Middle frontal gyrus (tissue), 1 donor: ENCODE results near the gene VPREB1.
"Not testable (repeated sequence)": the region's sequence is repeated elsewhere in the genome, so short reads cannot be mapped to it uniquely, and the experiment has no call there.

ENCODE experiments used
- DNase-seq: peaks from one replicate; pipeline ENCODE4 v3.0.0-alpha.2; 2015; ENCODE audit warnings: low spot score; ENCODE audit errors: extremely low spot score

Gene VPREB1, protein sequence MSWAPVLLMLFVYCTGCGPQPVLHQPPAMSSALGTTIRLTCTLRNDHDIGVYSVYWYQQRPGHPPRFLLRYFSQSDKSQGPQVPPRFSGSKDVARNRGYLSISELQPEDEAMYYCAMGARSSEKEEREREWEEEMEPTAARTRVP

GRCh38 chr22:22244316-22245250 lies at the start of gene VPREB1:
VPREB1 (plus strand) TSS chr22:22244786; CDS start chr22:22244814, 28 bp downstream.
- no peak for DNase-seq

DNA sequence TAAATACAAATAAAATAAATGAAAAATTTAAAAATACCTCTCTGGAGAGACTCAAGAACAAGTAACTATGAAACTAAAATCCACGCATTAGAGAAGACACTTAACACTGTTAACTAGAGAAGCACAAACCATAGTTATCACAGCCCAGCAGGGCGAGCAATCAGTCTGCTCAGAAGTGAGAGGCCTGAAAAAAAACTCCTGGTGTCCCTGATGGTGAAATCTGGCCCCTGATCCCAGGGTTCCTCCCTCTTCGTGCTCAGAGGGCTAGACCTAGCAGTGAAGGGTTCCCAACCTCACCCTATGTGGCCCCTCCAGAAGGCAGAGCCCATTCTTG lies 49.7 kb upstream of the VPREB1 start:
- no peak for DNase-seq

DNA sequence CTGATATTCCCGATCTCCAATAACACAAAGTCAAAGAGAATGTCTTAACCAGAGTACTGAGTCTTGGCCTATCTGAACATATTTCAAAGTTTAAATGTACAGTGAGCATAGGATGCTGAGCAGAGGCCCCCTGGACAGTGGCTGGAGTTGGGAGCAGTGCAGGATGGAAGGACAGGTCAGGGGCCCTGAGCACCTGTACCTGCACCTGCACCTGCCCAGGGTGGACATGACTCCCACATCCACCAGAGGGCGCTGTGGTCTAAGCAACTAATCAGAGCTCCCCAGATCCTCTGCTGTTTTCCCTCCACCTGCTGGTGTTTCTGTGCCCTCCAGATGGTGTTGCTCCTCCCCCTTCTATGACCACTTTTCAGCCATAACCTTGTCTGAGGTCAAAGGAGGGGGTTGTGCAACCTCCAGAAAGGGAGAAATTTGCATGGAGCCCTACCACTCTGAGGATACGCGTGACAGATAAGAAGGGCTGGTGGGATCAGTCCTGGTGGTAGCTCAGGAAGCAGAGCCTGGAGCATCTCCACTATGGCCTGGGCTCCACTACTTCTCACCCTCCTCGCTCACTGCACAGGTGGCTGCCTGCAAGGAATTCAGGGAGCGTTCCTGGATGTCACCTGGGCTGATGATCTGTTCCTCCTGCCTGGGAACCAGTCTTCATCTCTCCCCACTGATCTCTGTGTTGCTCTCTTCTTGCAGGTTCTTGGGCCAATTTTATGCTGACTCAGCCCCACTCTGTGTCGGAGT lies 49.1 kb upstream of the VPREB1 start:
- no peak for DNase-seq

GRCh38 chr22:22196018-22196533 lies 48.5 kb upstream of the VPREB1 start:
- no peak for DNase-seq

GRCh38 chr22:22196833-22197477 lies 47.6 kb upstream of the VPREB1 start:
- no peak for DNase-seq

GRCh38 chr22:22197993-22198402 lies 46.6 kb upstream of the VPREB1 start:
- DNase-seq, result no peak

- DNase-seq, result no peak
These were observed 45.8 kb upstream of the VPREB1 start for GRCh38 chr22:22198751-22199150.

DNA sequence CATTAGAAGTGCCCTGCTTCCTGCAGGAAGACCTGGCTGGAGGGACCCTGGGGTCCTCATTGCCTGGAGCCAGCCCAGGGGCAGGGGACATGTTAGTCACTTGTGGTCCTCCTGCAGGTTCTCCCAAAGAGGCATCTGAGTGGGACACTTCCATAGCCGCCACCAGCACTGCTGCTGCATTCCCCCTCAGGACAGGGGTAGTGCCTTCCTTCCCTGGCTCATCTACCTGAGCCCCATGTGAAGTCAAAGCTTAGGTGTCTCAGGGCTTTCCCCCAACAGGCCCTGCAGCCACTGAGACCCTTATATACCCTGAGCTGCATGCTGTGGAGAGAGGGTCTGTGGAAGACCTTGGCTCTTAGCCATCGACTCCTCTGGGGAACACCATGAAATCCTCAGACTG lies 45.0 kb upstream of the VPREB1 start:
- no peak for DNase-seq

DNA sequence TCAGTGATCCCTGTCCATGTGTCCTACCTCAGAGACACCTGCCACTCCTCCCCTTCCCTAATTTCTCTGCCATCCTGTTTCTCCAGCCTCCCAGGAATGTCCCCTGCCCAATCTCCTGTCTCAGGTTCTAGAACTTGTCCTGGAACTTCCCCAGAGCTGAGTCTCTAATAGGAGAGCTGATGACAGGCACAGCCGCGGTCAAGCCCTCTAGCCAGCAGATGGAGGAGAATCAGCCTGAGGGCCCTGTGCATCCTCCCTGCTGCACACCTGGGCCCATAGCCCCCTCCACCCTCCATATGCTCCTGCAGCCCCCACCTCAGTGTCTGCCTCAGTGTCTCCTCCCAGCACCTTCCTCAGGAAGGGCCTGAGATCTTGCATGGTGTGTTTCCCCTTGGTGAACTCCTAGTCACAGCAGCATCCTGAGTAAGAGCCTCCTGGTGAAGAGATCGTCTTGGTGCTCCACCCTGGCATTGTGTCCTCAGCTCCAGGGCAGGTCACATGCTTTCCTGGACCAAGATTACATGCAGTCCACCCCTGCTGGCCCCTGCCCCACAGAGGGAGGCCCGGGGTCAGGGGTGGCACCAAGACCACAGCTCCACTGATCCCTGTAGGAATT lies 43.9 kb upstream of the VPREB1 start:
- no peak for DNase-seq

DNA sequence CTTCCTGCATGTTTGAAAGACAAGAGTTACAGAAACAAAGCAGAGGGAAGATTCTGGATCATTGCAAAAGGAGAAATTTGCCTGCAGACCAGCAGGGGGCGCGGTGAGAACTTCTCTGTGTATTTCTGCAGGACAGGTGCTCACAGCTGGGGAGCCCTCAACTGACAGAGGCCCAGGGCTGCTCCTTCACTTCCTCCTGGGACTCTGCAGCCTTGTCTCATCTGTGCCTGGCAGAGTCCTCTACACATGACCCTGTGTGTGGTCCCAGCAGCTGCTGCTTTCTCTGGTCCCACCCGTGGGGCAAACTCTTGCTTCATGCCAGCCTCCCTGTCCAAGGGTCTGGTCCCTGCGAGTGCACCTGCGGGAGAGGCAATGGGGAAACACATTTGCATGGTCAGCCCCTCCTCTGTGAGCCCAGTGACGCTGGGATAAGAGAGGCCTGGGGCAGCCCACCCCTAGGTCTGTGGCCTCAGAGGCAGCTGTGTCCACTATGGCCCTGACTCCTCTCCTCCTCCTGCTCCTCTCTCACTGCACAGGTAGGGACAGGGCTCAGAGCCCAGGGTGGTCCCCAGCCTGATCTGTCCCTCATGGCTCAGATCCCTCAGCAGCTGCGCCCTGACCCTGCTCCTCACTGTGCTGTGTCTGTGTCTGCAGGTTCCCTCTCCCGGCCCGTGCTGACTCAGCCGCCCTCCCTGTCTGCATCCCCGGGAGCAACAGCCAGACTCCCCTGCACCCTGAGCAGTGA lies 43.2 kb upstream of the VPREB1 start:
- DNase-seq, result no peak

GRCh38 chr22:22201930-22202343 lies 42.6 kb upstream of the VPREB1 start:
- DNase-seq, result no peak

DNA sequence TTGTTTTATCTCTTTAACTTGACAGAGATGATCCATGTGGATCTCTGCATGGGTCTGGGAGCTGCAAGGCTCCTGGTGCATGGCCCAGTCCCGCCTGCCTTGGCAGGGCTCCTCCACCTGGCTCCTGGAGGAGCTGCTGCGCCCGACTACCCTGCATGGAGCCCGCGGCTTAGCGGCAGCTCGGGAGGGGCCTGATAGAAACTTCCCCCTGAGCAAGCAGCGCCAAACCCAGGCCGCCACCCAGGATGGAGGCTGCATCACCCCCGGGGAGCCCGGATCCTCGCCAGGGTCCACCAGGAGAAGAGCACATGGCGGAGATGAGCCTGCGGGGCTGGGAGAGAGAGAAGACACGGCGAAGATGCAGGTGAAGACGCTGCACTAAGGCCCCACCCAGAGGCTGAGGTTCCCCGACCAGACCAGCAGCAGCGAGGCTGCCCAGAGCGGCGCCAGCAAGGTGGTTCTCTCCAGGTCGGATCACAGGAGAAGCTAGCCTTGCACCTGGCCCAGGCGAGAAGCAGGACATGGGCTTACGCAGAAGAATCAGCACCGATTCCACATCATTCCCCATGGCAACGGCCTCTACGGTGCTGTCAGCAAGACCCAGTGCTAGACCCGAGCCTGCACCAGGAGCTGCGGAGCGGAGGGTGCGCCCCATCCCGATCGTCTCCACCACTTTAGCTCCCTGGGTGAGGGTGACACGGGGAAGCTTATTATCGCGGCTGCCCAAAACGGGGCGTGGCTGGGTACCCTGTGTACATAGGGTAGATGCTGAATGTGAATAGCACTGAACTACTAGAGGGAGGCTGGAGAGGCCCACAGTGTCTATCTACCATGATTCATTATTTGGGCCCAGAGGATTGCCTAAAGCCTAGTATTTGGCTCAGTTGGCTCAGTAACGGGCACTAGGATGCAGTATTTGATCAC lies 41.3 kb upstream of the VPREB1 start:
- no peak for DNase-seq

DNA sequence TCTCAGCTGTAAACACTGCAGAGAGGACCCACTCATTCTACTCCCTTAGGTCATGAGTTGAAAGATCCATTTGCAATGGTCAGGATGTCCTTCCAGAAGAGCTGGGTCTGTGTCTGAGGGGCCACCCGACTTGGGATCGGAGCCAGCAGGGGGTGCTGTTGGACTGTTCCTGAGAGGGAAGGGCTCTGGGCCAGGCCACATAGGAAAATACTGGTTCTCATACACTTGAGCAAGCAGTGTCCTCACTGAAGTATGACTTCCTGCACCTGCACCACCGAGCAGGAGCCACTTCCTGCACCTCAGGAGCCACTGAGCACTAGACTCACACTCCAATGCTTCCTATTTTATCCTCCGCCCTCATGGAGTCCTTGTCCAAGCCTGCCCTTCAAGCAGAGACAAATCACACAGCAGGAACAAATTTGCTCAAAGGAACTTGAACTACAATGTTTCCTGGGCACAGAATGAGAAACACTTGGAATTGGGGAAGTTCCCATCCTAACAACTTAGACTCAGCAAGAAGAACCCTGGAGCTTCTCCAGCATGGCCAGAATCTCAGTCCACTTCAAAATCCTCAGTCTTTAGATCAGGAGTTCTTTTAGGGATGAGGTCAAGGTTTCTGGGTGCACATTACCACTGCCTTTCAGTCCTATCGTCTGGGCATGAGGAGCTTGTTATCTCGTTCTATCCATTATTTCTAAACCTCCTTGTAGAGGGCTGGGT lies 36.6 kb upstream of the VPREB1 start:
- no peak for DNase-seq

DNA sequence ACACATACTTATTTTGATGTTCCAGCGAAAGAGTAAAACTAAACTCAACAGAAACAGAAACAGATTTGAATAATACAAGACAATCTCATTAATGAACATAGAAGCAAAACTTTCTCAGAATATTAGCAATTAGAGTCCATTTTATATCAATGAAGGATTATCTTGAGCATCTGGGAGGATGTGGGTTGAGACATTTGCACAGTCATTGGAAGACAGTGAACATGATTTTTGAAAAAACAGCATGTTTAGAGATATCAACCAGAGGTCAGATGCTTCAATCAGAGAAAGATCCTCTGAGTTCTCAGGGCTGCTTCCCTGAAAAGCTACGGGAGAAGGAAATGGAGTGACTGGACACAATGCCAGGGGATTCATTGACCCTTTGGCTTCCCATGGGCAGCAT lies 35.9 kb upstream of the VPREB1 start:
- no peak for DNase-seq

GRCh38 chr22:22209080-22209640 lies 35.4 kb upstream of the VPREB1 start:
- not testable (repeated sequence) for DNase-seq

DNA sequence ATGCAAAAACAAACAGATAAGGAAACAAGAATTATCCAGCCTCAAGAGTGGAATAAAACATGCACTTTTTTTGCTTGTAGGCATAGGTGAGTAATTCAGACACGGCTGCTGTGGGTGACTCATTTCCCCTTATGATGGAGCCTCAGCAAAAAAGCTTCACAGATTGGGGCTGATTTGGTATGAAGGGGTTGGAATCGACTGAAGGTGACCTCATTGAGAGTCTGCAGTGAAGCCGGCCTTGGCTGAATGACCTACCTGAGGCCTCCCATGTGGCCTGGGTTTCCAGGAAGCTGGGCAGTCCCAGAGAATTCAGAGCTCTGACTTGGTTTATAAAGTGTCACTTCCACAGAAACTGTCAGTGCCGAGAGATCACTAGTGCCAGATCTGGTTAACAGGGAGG lies 34.2 kb upstream of the VPREB1 start:
- no peak for DNase-seq

DNA sequence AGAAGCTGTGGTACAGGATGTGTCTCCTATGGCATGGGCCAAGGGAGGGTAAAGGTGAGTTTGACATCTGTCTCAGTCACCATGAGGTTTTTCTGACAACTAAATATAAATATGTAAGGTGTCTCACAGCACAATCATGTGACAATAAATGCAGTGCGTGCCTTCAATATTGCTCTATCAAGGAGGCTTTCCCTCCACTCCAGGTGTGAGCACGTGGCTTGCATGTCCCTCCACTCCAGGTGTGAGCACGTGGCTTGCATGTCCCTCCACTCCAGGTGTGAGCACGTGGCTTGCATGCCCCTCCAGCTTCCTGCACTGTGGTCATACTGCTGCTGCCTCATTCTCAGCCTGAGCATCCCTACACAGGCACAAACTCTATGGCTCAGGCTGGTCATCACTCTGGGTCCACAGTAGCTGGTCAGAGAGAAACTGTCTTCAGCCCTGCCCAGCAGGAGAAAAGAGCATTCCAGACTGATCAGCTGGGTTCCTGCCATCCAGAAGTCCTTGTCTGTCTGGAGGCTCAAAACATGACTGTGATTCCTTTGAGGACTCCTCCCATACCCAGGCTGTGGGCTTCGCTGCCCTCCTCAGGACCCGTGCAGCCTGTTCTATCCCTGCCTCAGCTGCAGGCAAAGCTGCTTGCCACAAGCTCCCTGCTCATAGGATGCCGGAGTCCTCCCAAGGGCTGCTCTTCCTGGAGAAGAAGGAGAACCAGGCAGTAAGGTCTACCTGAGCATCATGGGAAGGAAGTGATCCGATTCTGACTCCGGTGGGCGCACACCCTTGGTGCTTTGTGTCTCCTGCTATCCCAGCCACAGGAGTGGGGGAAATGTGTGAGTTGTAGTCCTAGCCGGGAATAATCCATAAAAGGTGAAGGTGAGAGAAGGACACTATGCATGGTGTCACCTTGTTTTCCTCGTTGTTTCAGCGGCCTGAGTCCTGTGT lies 33.4 kb upstream of the VPREB1 start:
- no peak for DNase-seq
